Brain microvascular endothelial cell (primary cell): ENCODE data around the gene BICDL1.

Experiments used
- DNase-seq: peaks from one replicate; pipeline ENCODE4 v3.0.0-alpha.2; 2020
- H3K27ac ChIP-seq: fragments of 250-450 bp; sonication (Bioruptor Pico); 2 replicates; pipeline ENCODE4 v1.5.1; 2020; ENCODE audit warnings: mild to moderate bottlenecking, moderate library complexity
- H3K27me3 ChIP-seq: fragments of 250-450 bp; sonication (Bioruptor Pico); replicated peaks from 2 replicates; pipeline ENCODE4 v1.5.1; 2020; ENCODE audit warnings: mild to moderate bottlenecking
- H3K36me3 ChIP-seq: fragments of 250-450 bp; sonication (Bioruptor Pico); replicated peaks from 2 replicates; pipeline ENCODE4 v1.5.1; 2020; ENCODE audit warnings: mild to moderate bottlenecking
- H3K4me3 ChIP-seq: 2 replicates; pipeline ENCODE4 v1.5.1; 2011; ENCODE audit warnings: low read depth, mild to moderate bottlenecking, control low read depth, low read length, moderate library complexity
- CTCF ChIP-seq: IDR thresholded peaks from 2 replicates; pipeline ENCODE4 v1.5.1; 2011; ENCODE audit warnings: low read depth, mild to moderate bottlenecking, moderate library complexity, low read length, control low read depth, inconsistent platforms; ENCODE audit errors: missing control alignments
- in situ Hi-C: cut with HindIII; loops from 2 replicates; pipeline ENCODE4 v1.10.0; 2017; ENCODE audit warnings: low sequenced_read_pairs, low pct_ligation_motif_present

The BICDL1 gene

GRCh38 chr12:120051535-120051934 lies 62.5 kb downstream of the BICDL1 start:
- in situ Hi-C loops = no loop called here
- no peak for TF ChIP-seq CTCF
- DNase-seq = no peak
- no peak overlapping the region for H3K4me3 ChIP-seq
- no peak overlapping the region for H3K27ac ChIP-seq
- H3K36me3 ChIP-seq = no peaks in the 10 kb centered on the region
- H3K27me3 ChIP-seq = no peaks in the 10 kb centered on the region

- no peaks in the 10 kb centered on the region for H3K36me3 ChIP-seq
- no peak overlapping the region for H3K4me3 ChIP-seq
- no peaks in the 10 kb centered on the region for H3K27me3 ChIP-seq
- DNase-seq = no peak
- no peak overlapping the region for H3K27ac ChIP-seq
- TF ChIP-seq CTCF = no peak
- in situ Hi-C loops = no loop called here
These were observed 65.3 kb downstream of the BICDL1 start for GRCh38 chr12:120054293-120054692.

GRCh38 chr12:120055231-120056000 lies 66.4 kb downstream of the BICDL1 start:
- no peak for DNase-seq
- TF ChIP-seq CTCF = no peak
- H3K27ac ChIP-seq = no peak overlapping the region
- in situ Hi-C loops = no loop called here
- H3K4me3 ChIP-seq = no peak overlapping the region
- H3K27me3 ChIP-seq = no peaks in the 10 kb centered on the region
- no peaks in the 10 kb centered on the region for H3K36me3 ChIP-seq

- in situ Hi-C loops = no loop called here
- no peaks in the 10 kb centered on the region for H3K36me3 ChIP-seq
- no peak for DNase-seq
- no peak for TF ChIP-seq CTCF
- H3K4me3 ChIP-seq = no peak overlapping the region
- H3K27me3 ChIP-seq = peaks cover 2% of the 10 kb centered on the region
- no peak overlapping the region for H3K27ac ChIP-seq
These were observed 67.7 kb downstream of the BICDL1 start for GRCh38 chr12:120056739-120057138.

- H3K36me3 ChIP-seq = no peaks in the 10 kb centered on the region
- H3K4me3 ChIP-seq = no peak overlapping the region
- in situ Hi-C loops = no loop called here
- H3K27ac ChIP-seq = no peak overlapping the region
- no peak for TF ChIP-seq CTCF
- H3K27me3 ChIP-seq = peaks cover 5% of the 10 kb centered on the region
- no peak for DNase-seq
These were observed 71.2 kb downstream of the BICDL1 start for GRCh38 chr12:120060196-120060595.

- no peak overlapping the region for H3K4me3 ChIP-seq
- H3K27me3 ChIP-seq = peaks cover 5% of the 10 kb centered on the region
- DNase-seq = no peak
- no peak for TF ChIP-seq CTCF
- in situ Hi-C loops = no loop called here
- H3K36me3 ChIP-seq = no peaks in the 10 kb centered on the region
- H3K27ac ChIP-seq = no peak overlapping the region
These were observed 71.7 kb downstream of the BICDL1 start for GRCh38 chr12:120060717-120061116.
